Small intestine (tissue), 7 donors: Measurements from ENCODE around the gene MARK4. TPM values are rescaled to one million over a fixed set of nuclear protein-coding genes. Genes with fewer than 3 reads are reported as not detected.

ENCODE experiments used
- DNase-seq, 2 donors: peaks; one replicate each; pipeline versions ENCODE4 v3.0.0 to v3.0.0-alpha.2; 2013
- FAIRE-seq: peaks from 2 replicates; lab custom pipeline; 2012; peaks lifted over from hg19 to GRCh38; lab: Jason Lieb, UNC
- H3K27ac ChIP-seq, 3 donors: one replicate each; pipeline ENCODE4 v1.5.1; 2013; ENCODE audit warnings: low read length in 2 of 3, mild to moderate bottlenecking in 2 of 3, control low read depth in 1 of 3, inconsistent platforms in 1 of 3, low read depth in 1 of 3, moderate library complexity in 1 of 3
- H3K27me3 ChIP-seq, 3 donors: one replicate each; pipeline ENCODE4 v1.6.1; 2013; ENCODE audit warnings: low read length in 3 of 3, inconsistent platforms in 1 of 3; ENCODE audit not compliant: control insufficient read depth in 3 of 3, insufficient read depth in 3 of 3
- H3K36me3 ChIP-seq, 3 donors: one replicate each; pipeline ENCODE4 v1.6.1; 2013; ENCODE audit warnings: low read length in 3 of 3, inconsistent platforms in 1 of 3, low read depth in 1 of 3, mild to moderate bottlenecking in 1 of 3, moderate library complexity in 1 of 3; ENCODE audit not compliant: control insufficient read depth in 3 of 3, insufficient read depth in 2 of 3
- H3K4me1 ChIP-seq, 3 donors: one replicate each; pipeline ENCODE4 v1.6.1; 2013; ENCODE audit warnings: low read length in 2 of 3, inconsistent platforms in 1 of 3, low read depth in 1 of 3, mild to moderate bottlenecking in 1 of 3, moderate library complexity in 1 of 3; ENCODE audit not compliant: control insufficient read depth in 3 of 3, insufficient read depth in 2 of 3
- H3K4me3 ChIP-seq, 3 donors: one replicate each; pipeline ENCODE4 v1.5.1; 2013; ENCODE audit warnings: low read length in 3 of 3, control low read depth in 1 of 3, inconsistent platforms in 1 of 3, low read depth in 1 of 3, mild to moderate bottlenecking in 1 of 3, moderate library complexity in 1 of 3
- H3K9me3 ChIP-seq, 2 donors: one replicate each; pipeline ENCODE4 v1.6.1; 2013; ENCODE audit warnings: low read depth in 1 of 2, low read length in 1 of 2; ENCODE audit not compliant: control insufficient read depth in 2 of 2, insufficient read depth in 1 of 2
- WGBS, 3 donors: extraction: QIAGEN DNeasy Blood & Tissue Kit; methylation state at CpG; one replicate each; pipeline ENCODE4 v1.1.7; 2013; 5-methylcytosine and 5-hydroxymethylcytosine counted together
- polyA plus RNA-seq, 4 donors: library from polyadenylated mRNA; stranded (reverse) in 3 of 4; unstranded in 1 of 4; fragments of 200-250 nt in 3 of 4; fragments of 120-200 nt in 1 of 4; gene quantifications; one replicate each; pipeline versions ENCODE4 v1.2.1 to v1.2.3, GENCODE V29; 2013
- donor health status: healthy with polysubstance abuse.
- donor health status: control.
- donor health status: control.
- donor health status: Bipolar disorder and iron deficiency.
- donor health status: healthy.

Gene MARK4
- polyA plus RNA-seq, 4 donors, result 5.1 to 14.2 (median 7.7) TPM

- peak in 1 of 2 donors; percentile 17 for DNase-seq
- 15 to 42% (median 34%) methylated on average over 10 to 15 of the region's 15 CpGs for WGBS, 3 donors
- Histone ChIP-seq H3K4me3 (no peak overlapping the region), H3K4me1 (peaks cover 0 to 4% (median 0%) of the 10 kb centered on the region in 3 donors), H3K36me3 (peaks cover 0 to 7% (median under 1%) of the 10 kb centered on the region in 3 donors), H3K27me3 (peaks cover 4 to 63% (median 8%) of the 10 kb centered on the region in 3 donors), H3K27ac (no peak overlapping the region), H3K9me3 (no peaks in the 10 kb centered on the region)
- FAIRE-seq, result no peak
These were observed 93.8 kb downstream of the MARK4 start for GRCh38 chr19:45344621-45345505.

DNA sequence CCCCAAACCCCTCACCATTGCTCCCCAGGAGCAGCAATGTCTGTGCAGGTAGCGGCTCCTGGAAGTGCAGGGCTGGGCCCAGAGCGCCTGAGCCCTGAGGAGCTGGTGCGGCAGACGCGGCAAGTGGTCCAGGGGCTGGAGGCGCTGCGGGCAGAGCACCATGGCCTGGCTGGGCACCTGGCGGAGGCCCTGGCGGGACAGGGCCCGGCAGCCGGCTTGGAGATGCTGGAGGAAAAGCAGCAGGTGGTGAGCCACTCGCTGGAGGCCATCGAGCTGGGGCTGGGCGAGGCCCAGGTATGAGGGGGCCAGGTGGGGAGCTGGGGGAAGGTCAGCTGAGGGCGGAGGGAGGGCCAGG is 94.4 kb downstream of the MARK4 start:
- peaks cover 0 to under 1% (median 0%) of the 10 kb centered on the region in 3 donors for H3K4me1 ChIP-seq
- no peak overlapping the region for H3K4me3 ChIP-seq
- no peak overlapping the region for H3K27ac ChIP-seq
- peaks cover 0 to 13% (median 3%) of the 10 kb centered on the region in 3 donors for H3K36me3 ChIP-seq
- H3K9me3 ChIP-seq, result no peaks in the 10 kb centered on the region
- DNase-seq (no peak), FAIRE-seq (no peak)
- peaks cover 4 to 58% (median 8%) of the 10 kb centered on the region in 3 donors for H3K27me3 ChIP-seq
- WGBS, 3 donors, result 54 to 77% (median 57%) methylated on average over 15 of the region's 15 CpGs

GRCh38 chr19:45346449-45346848 is 95.4 kb downstream of the MARK4 start:
- no peaks in the 10 kb centered on the region for H3K9me3 ChIP-seq
- DNase-seq (no peak), FAIRE-seq (no peak)
- peaks cover 0 to 23% (median 3%) of the 10 kb centered on the region in 3 donors for H3K36me3 ChIP-seq
- H3K4me3 ChIP-seq, result no peak overlapping the region
- H3K27ac ChIP-seq, result no peak overlapping the region
- WGBS, 3 donors, result 16 to 27% (median 19%) methylated on average over 24 to 27 of the region's 27 CpGs
- no peaks in the 10 kb centered on the region for H3K4me1 ChIP-seq
- peaks cover 4 to 50% (median 8%) of the 10 kb centered on the region in 3 donors for H3K27me3 ChIP-seq

DNA sequence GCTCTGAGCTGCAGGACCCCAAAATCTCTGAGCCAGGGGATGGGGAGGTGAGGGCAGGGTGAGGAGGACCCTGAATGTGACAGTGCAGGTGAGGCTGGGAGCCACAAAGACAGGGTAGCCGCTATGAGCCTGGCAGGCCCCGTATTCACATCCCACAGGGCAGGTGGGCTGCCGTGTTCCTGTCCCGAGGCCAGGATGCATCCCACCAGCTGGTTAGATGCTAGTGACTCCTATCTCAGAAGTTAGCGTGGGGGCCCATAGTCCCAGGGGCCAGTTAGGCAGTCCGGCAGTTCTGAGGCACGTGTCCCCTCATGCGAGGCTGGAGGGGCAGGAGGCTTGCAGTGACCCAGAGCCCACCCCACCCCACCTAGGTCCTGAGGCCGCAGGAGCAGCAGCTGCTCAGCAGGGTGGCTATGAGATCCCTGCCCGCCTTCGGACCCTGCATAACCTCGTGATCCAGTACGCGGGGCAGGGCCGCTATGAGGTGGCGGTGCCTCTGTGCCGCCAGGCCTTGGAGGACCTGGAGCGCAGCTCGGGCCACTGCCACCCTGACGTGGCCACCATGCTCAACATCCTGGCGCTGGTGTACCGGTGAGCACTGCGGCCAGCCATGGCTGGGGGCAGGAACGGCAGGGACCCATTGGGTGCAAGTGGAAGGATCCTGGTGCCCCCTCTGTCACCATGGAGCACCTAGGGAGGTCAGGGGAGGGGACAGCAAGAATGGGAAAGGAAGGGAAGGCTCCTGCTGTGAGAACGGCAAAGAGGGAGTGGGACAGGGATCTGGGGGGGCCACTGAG is 96.7 kb downstream of the MARK4 start:
- WGBS, 3 donors, result 65 to 76% (median 75%) methylated on average over 25 of the region's 25 CpGs
- Histone ChIP-seq H3K4me3 (no peak overlapping the region), H3K27me3 (peaks cover 4 to 38% (median 4%) of the 10 kb centered on the region in 3 donors), H3K27ac (no peak overlapping the region), H3K4me1 (no peaks in the 10 kb centered on the region), H3K9me3 (no peaks in the 10 kb centered on the region), H3K36me3 (peaks cover 0 to 36% (median 6%) of the 10 kb centered on the region in 3 donors)
- no peak for DNase-seq
- FAIRE-seq, result no peak

- Histone ChIP-seq H3K9me3 (no peaks in the 10 kb centered on the region), H3K27ac (no peak overlapping the region), H3K4me1 (no peaks in the 10 kb centered on the region), H3K27me3 (peaks cover 4 to 35% (median 4%) of the 10 kb centered on the region in 3 donors), H3K36me3 (peaks cover 0 to 43% (median 6%) of the 10 kb centered on the region in 3 donors), H3K4me3 (no peak overlapping the region)
- FAIRE-seq (no peak), DNase-seq (no peak)
- WGBS, 3 donors, result 60 to 77% (median 64%) methylated on average over 20 to 23 of the region's 23 CpGs
These were observed 97.5 kb downstream of the MARK4 start for GRCh38 chr19:45348367-45349125.

GRCh38 chr19:45349126-45349415 is 98.0 kb downstream of the MARK4 start:
- Histone ChIP-seq H3K27ac (no peak overlapping the region), H3K4me3 (no peak overlapping the region), H3K36me3 (peaks cover 0 to 47% (median 6%) of the 10 kb centered on the region in 3 donors), H3K27me3 (peaks cover 4 to 32% (median 4%) of the 10 kb centered on the region in 3 donors), H3K9me3 (no peaks in the 10 kb centered on the region), H3K4me1 (no peaks in the 10 kb centered on the region)
- DNase-seq (no peak), FAIRE-seq (no peak)
- WGBS, 3 donors, result 45 to 55% (median 53%) methylated on average over 3 of the region's 3 CpGs

DNA sequence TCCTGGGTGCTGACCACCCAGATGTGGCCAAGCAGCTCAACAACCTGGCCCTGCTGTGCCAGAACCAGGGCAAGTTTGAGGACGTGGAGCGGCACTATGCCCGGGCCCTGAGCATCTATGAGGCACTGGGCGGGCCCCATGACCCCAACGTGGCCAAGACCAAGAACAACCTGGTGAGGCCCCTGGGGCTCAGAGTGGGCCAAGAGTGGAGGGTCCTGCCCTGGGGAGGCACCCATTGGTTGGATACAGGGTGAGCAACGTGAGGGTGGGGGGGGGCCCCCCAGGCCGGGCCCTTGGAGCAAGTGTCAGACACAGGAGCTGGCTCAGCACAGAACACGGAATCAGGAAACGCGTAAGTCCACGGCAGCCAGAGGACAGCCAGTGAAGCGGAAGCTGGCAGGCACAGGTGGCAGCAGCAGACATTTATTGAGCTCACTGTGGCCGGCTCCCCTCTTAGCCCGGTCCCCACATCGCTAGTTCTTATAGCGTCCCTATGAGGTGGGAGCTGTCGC is 98.4 kb downstream of the MARK4 start:
- peaks cover 4 to 31% (median 4%) of the 10 kb centered on the region in 3 donors for H3K27me3 ChIP-seq
- no peaks in the 10 kb centered on the region for H3K4me1 ChIP-seq
- H3K27ac ChIP-seq, result no peak overlapping the region
- 84 to 89% (median 87%) methylated on average over 13 to 17 of the region's 17 CpGs for WGBS, 3 donors
- FAIRE-seq, result no peak
- no peak overlapping the region for H3K4me3 ChIP-seq
- H3K9me3 ChIP-seq, result no peaks in the 10 kb centered on the region
- peaks cover 0 to 51% (median 6%) of the 10 kb centered on the region in 3 donors for H3K36me3 ChIP-seq
- DNase-seq, result no peak
